ENCODE results near the gene ARID5B.
A peak's percentile ranks its signal among the peaks of the same experiment; 100 is the strongest.

The ARID5B gene

GRCh38 chr10:61888744-61889143 lies 12.8 kb upstream of the ARID5B start:
- no peak for DNase-seq (ENCODE audit: low spot score)

- DNase-seq (ENCODE audit: low spot score) = no peak
These were observed 11.1 kb upstream of the ARID5B start for GRCh38 chr10:61890430-61890829.

GRCh38 chr10:61890881-61891409 lies 10.6 kb upstream of the ARID5B start:
- DNase-seq (ENCODE audit: low spot score) = no peak

GRCh38 chr10:61891906-61892585 lies 9.5 kb upstream of the ARID5B start:
- no peak for DNase-seq (ENCODE audit: low spot score)

GRCh38 chr10:61892961-61893360 lies 8.5 kb upstream of the ARID5B start:
- no peak for DNase-seq (ENCODE audit: low spot score)

GRCh38 chr10:61894133-61894532 lies 7.4 kb upstream of the ARID5B start:
- DNase-seq (ENCODE audit: low spot score) = no peak

- no peak for DNase-seq (ENCODE audit: low spot score)
These were observed 5.5 kb upstream of the ARID5B start for GRCh38 chr10:61895898-61896600.

GRCh38 chr10:61896854-61897661 lies 4.4 kb upstream of the ARID5B start:
- DNase-seq (ENCODE audit: low spot score) = peak; percentile 84

GRCh38 chr10:61897671-61898434 lies 3.6 kb upstream of the ARID5B start:
- no peak for DNase-seq (ENCODE audit: low spot score)

GRCh38 chr10:61898435-61898778 lies 3.1 kb upstream of the ARID5B start:
- no peak for DNase-seq (ENCODE audit: low spot score)

- DNase-seq (ENCODE audit: low spot score) = peak; percentile 64
These were observed 2.4 kb upstream of the ARID5B start for GRCh38 chr10:61899069-61899531.

GRCh38 chr10:61899663-61899996 lies 1.9 kb upstream of the ARID5B start:
- DNase-seq (ENCODE audit: low spot score) = no peak

GRCh38 chr10:61899997-61900828 lies 1.3 kb upstream of the ARID5B start:
- peak; percentile 55 for DNase-seq (ENCODE audit: low spot score)

GRCh38 chr10:61901829-61902444 lies 438 bp downstream of the ARID5B start:
- DNase-seq (ENCODE audit: low spot score) = no peak

GRCh38 chr10:61902445-61903220 lies 1.1 kb downstream of the ARID5B start:
- peak; percentile 76 for DNase-seq (ENCODE audit: low spot score)

- peak; percentile 75 for DNase-seq (ENCODE audit: low spot score)
These were observed 1.9 kb downstream of the ARID5B start for GRCh38 chr10:61903221-61903927.

GRCh38 chr10:61903928-61904344 lies 2.4 kb downstream of the ARID5B start:
- no peak for DNase-seq (ENCODE audit: low spot score)

- DNase-seq (ENCODE audit: low spot score) = peak; percentile 78
These were observed 3.5 kb downstream of the ARID5B start for GRCh38 chr10:61904733-61905725.

Data from CD4-positive, alpha-beta T cell treated with Interleukin-15 for 4 hours (primary cell).